ENCODE measurements around the gene CNIH1.
"Not testable (repeated sequence)": the region's sequence is repeated elsewhere in the genome, so short reads cannot be mapped to it uniquely, and the experiment has no call there.

CNIH1 gene

GRCh38 chr14:54467280-54467679 lies 26.1 kb upstream of the CNIH1 start:
- H3K4me3 ChIP-seq (ENCODE audit: low read depth, low read length): no peak overlapping the region
- TF ChIP-seq, protein P1, sequence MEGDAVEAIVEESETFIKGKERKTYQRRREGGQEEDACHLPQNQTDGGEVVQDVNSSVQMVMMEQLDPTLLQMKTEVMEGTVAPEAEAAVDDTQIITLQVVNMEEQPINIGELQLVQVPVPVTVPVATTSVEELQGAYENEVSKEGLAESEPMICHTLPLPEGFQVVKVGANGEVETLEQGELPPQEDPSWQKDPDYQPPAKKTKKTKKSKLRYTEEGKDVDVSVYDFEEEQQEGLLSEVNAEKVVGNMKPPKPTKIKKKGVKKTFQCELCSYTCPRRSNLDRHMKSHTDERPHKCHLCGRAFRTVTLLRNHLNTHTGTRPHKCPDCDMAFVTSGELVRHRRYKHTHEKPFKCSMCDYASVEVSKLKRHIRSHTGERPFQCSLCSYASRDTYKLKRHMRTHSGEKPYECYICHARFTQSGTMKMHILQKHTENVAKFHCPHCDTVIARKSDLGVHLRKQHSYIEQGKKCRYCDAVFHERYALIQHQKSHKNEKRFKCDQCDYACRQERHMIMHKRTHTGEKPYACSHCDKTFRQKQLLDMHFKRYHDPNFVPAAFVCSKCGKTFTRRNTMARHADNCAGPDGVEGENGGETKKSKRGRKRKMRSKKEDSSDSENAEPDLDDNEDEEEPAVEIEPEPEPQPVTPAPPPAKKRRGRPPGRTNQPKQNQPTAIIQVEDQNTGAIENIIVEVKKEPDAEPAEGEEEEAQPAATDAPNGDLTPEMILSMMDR (IDR thresholded peaks at IDR 0.05; ENCODE audit: borderline replicate concordance, insufficient read depth, low read depth, low read length): no peak

DNA sequence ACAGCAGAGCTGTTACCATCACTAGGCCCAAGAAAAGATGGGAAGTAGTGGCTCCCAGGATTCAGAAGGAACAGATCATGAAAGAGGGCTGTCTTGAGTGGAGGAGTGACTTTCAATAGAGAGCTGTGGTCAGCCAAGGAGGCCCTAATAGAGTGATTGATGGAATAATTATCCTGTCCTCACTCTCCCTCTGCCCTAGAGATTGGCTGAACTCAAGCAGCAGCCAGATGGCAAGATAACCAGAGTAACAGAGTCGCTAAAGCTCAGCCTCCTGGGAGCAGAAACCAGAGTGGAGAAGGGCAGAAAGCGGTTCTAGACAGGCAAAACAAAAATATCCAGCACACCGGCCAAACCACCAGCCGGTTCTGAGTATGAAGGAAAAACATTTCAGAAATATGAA lies 24.5 kb upstream of the CNIH1 start:
- TF ChIP-seq, protein P1 (IDR thresholded peaks at IDR 0.05; ENCODE audit: borderline replicate concordance, insufficient read depth, low read depth, low read length): no peak
- H3K4me3 ChIP-seq (ENCODE audit: low read depth, low read length): no peak overlapping the region

- H3K4me3 ChIP-seq (ENCODE audit: low read depth, low read length): no peak overlapping the region
- TF ChIP-seq, protein P1 (IDR thresholded peaks at IDR 0.05; ENCODE audit: borderline replicate concordance, insufficient read depth, low read depth, low read length): no peak
Measured at GRCh38 chr14:54462048-54462447, 20.9 kb upstream of the CNIH1 start.

DNA sequence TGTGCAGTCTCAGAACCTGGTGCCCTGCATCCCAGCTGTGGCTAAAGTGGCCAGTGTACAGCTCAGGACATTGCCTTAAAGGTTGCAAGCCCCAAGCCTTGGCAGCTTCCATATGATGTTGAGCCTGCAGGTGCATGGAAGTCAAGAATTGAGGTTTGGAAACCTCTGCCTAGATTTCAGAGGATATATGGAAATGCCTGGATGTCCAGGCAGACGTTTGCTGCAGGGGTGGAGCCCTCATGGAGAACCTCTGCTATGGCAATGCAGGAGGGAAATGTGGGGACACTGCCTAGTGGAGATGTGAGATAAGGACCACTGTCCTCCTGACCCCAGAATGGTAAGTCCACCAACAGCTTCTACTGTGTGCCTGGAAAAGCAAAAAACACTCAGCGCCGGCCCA lies 17.9 kb upstream of the CNIH1 start:
- H3K4me3 ChIP-seq (ENCODE audit: low read depth, low read length): no peak overlapping the region
- TF ChIP-seq, protein P1 (IDR thresholded peaks at IDR 0.05; ENCODE audit: borderline replicate concordance, insufficient read depth, low read depth, low read length): no peak

- not testable (repeated sequence) for H3K4me3 ChIP-seq (ENCODE audit: low read depth, low read length)
Measured at GRCh38 chr14:54458536-54458935, 17.4 kb upstream of the CNIH1 start.

GRCh38 chr14:54457609-54457996 lies 16.4 kb upstream of the CNIH1 start:
- TF ChIP-seq, protein P1 (IDR thresholded peaks at IDR 0.05; ENCODE audit: borderline replicate concordance, insufficient read depth, low read depth, low read length): no peak

GRCh38 chr14:54456820-54457608 lies 15.8 kb upstream of the CNIH1 start:
- H3K4me3 ChIP-seq (ENCODE audit: low read depth, low read length): not testable (repeated sequence)

More at GRCh38 chr14:54457609-54457996, 16.4 kb upstream of the CNIH1 start:
- no peak overlapping the region for H3K4me3 ChIP-seq (ENCODE audit: low read depth, low read length)

- TF ChIP-seq, protein P1 (IDR thresholded peaks at IDR 0.05; ENCODE audit: borderline replicate concordance, insufficient read depth, low read depth, low read length): no peak
- H3K4me3 ChIP-seq (ENCODE audit: low read depth, low read length): no peak overlapping the region
Measured at GRCh38 chr14:54455363-54455762, 14.2 kb upstream of the CNIH1 start.

- not testable (repeated sequence) for H3K4me3 ChIP-seq (ENCODE audit: low read depth, low read length)
Measured at GRCh38 chr14:54453990-54454389, 12.8 kb upstream of the CNIH1 start.

Data from GM12875 (cell line).